Activated T-cell treated with anti-CD3 and anti-CD28 coated beads, Interleukin-2, amount 50 U/mL, for 1 hour (primary cell): ENCODE results near the gene RO60.
"Not testable (repeated sequence)": the region's sequence is repeated elsewhere in the genome, so short reads cannot be mapped to it uniquely, and the experiment has no call there.

Experiments used
- DNase-seq: peaks from one replicate; pipeline ENCODE4 v3.0.0-alpha.2; 2020

The RO60 gene

GRCh38 chr1:193059282-193060114 lies at the start of gene RO60, which contains the start of gene UCHL5:
Gene RO60 (plus strand): TSS chr1:193059612. CDS start chr1:193069055, 9,443 bp downstream.
Gene UCHL5 (minus strand): TSS chr1:193059360. CDS start chr1:193059260, 100 bp downstream.
- DNase-seq: peak; percentile 92

DNA sequence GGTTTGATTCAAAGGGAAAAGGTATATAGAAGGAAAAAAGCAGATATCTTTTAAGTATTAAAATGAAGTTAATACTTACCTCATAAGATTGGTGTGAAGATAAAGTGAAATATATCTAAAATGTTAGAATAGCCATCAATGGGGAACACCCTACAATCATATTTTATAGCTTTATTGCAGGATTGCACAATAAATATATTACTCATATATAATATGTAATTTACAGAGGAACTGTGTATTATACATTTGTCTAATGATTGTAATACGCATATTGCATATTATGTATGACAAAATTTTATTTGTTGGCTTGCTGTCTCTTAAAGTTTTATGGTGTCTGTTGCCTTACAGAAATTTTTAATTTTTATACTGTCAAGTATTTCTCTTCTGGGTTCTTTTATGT lies 48.0 kb upstream of the RO60 start:
- no peak for DNase-seq

GRCh38 chr1:193013005-193013404 lies 46.4 kb upstream of the RO60 start:
- DNase-seq: no peak

DNA sequence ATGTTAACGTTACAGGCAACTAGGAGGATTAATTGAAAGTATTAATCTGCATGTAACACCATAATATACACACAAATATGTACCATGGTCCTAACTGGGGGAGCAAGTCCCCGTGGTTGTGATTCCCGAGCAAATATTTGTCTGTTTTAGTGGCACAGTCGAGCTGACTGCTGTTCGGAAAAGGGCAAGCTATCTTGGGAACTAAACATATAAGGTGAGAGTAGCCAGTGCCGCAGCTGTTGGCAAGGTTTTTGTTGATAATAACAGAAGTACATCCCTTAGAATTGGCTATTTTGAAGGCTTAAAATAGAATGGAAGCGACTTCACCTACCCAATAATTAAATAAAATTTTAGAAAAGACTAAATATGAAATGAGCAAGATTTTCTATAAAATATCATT lies 45.7 kb upstream of the RO60 start:
- no peak for DNase-seq

GRCh38 chr1:193014400-193014799 lies 45.0 kb upstream of the RO60 start:
- DNase-seq: no peak

DNA sequence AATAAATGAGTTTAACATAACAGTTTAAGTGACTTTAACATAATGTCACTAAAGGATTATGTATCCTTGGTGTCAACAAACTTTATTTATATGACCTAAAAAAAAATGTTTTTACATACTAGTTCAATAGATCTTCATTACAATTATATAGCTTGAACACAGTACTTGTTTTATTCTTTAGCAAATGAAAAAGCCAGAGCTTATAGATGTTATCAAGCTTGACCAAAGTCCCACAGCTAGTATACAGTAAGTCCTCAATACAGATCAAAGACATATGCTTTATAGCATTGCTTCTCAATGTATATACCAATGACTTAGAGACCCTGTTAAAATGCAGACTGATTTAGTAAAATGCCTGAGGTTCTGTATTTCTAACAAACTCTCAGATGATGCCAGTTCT lies 42.6 kb upstream of the RO60 start:
- DNase-seq: no peak

- DNase-seq: no peak
These were observed 39.9 kb upstream of the RO60 start for GRCh38 chr1:193019442-193020026.

GRCh38 chr1:193025218-193025617 lies 34.2 kb upstream of the RO60 start:
- no peak for DNase-seq

DNA sequence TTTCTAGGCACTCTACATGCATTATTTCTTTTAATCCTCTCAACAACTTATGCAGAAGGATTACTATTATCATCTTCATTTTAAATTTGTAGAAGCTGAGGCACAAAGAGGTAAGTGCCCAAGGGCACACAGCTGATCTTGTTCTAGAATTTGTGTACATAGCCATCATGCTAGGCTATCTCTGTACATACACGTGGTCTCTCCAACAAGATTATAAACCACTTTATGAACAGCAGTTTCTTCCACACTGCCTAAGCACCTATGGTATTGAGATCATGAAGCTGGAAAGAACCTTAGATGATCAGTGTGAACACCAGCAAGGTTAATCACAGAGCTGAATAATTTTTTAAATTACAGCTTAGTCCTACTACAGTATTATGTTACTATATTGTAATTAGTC lies 29.1 kb upstream of the RO60 start:
- DNase-seq: no peak

- DNase-seq: no peak
These were observed 28.0 kb upstream of the RO60 start for GRCh38 chr1:193031431-193031830.

GRCh38 chr1:193032643-193033427 lies 26.6 kb upstream of the RO60 start:
- DNase-seq: not testable (repeated sequence)

GRCh38 chr1:193033610-193034009 lies 25.8 kb upstream of the RO60 start:
- DNase-seq: no peak

- no peak for DNase-seq
These were observed 22.9 kb upstream of the RO60 start for GRCh38 chr1:193036337-193037047.

DNA sequence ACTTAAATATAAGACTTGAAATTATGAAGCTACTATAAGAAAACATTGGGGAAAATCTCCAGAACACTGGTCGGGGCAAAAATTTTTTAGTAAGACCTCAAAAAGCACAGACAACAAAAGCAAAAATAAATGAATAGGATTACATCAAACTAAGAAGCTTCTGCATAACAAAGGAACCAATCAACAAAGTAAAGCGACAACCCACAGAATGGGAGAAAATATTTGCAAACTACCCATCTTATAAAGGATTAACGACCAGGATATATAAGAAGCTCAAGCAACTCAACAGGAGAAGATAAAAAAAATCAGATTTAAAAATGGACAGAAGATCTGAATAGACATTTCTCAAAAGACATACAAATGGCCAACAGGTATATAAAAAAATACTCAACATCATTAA lies 19.4 kb upstream of the RO60 start:
- DNase-seq: no peak

DNA sequence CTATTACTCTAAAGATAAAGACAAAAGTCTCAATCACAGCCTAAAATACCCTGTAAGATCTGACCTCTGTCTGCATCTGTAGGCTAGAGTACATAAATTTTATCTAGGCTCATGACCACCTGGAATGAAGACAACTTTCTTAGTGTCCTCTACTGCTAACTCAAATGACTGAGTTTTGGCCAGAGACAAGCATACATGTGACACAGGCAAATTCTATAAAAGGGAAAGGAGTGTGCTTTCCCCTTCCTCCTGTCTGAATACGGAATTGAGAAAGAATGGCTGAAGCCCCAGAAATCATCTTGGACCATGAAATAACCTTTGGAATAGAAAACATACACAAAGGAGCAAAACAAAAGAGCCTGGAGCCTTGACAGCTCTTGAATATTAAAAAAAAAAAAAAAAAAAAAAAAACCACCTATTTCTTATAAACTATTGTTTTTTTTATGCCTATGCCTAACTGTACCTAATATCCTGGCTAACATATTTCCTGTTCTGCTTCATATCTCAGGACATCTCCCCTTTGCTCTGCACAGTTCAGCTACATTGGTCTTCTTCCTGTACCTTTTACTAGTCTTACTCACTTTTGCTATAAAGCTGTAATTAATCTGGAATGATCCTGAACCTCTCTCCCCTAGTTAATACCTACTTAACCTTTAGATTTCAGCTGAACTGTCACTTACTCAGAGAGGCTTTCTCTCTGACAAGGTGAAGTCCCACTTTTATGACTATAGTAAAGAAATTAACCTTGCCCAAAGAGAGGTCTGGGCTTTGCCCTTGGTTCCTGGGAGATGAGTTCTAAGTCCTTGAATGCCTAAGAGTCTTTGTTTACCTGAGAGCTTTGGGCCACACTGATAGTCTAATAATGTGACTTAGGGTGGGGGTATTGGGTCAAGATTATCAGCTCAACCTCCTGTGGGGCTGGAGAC lies 16.4 kb upstream of the RO60 start:
- DNase-seq: no peak

DNA sequence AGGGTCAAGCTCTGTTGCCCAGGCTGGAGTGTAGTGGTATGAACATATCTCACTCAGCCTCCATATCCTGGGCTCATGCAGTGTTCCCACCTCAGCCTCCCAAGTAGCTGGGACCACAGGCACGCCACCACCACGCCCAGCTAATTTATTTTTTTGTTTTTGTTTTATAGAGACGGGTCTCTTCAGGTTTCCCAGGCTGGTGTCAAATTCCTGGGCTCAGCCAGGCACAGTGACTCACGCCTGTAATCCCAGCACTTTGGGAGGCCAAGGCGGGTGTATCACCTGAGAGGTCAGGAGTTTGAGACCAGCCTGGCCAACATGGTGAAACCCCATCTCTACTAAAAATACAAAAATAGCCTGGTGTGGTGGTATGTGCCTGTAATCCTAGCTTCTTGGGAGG lies 10.5 kb upstream of the RO60 start:
- not testable (repeated sequence) for DNase-seq

GRCh38 chr1:193054169-193054675 lies 5.2 kb upstream of the RO60 start:
- DNase-seq: no peak

DNA sequence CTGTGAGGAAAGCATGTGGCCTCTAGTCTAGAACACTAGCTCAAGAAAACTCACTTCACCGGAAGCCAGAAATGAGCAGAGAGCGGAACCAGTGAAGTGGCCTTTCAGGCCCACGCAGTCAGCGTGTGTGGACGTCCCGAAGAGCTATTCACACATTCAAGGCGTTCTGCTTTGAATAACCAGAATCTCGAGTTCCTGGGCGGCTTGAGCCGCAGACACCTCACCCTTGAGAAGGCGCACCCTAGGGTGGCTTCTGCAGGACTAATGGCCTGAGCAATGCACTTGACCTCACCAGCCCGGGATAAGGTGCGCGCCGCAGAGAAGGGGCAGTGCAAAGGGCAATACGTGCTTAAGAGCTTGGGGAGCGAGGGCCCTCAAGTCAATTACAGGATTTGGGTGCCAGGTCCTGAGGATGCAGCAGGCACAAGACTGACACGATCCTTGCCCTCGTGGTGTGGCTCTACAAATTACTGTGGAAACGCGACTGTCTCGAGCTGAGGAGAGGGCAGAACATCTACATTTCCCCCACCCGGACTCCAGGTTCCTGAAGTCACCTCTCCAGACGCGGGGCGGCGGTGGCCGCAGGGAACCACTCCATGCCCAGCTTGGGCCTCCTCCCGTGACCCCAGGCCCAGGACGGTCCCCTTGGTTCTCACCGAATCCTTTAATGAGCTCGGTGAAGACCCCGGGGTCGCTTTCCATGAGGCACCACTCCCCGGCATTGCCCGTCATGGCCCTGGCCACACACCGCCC lies 707 bp upstream of the RO60 start:
- peak; percentile 53 for DNase-seq

GRCh38 chr1:193060115-193060403 lies 647 bp downstream of the RO60 start:
- no peak for DNase-seq

DNA sequence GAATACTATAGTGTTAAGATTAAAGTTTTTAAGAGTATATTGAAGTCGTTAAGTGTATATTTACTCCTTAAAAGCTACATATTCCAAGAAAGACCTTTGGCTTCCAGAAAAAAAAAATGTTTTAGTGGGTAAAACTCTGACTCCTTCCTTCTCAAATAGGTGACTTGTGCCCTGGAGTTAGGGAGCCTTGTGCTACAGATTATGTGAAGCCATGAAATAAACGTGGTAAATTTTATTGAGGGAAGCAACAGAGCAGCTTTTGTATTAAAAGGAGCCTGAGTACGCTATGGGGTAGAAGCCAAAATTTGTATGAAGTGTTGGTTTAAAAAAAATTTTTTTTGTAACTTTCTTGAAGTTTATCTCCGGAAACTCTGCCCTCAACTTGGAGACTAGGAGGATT lies 994 bp downstream of the RO60 start:
- DNase-seq: no peak

GRCh38 chr1:193060938-193061337 lies 1.5 kb downstream of the RO60 start:
- DNase-seq: no peak
